ENCODE data around the gene ATP1A1.

The ATP1A1 gene

GRCh38 chr1:116368241-116368640 is 4.8 kb upstream of the ATP1A1 start:
- Histone ChIP-seq H3K9me2 (replicated peaks; ENCODE audit: insufficient read depth, low read length) (no peaks in the 10 kb centered on the region), H3K4me1 (ENCODE audit: low read length) (no peaks in the 10 kb centered on the region), H3K4me3 (ENCODE audit: low read length) (no peak overlapping the region), H3K9me3 (replicated peaks; ENCODE audit: insufficient read depth, low read length) (no peaks in the 10 kb centered on the region), H3K79me2 (ENCODE audit: low read length) (no peaks in the 10 kb centered on the region), H3K9ac (ENCODE audit: low read length) (no peak overlapping the region), H2AFZ (ENCODE audit: low read length) (no peak overlapping the region), H3K36me3 (replicated peaks; ENCODE audit: insufficient read depth, low read length) (no peaks in the 10 kb centered on the region), H4K20me1 (ENCODE audit: insufficient read depth, low read length) (no peaks in the 10 kb centered on the region), H3K4me2 (ENCODE audit: low read depth, low read length) (no peak overlapping the region), H3K27me3 (replicated peaks; ENCODE audit: insufficient read depth, low read length) (no peaks in the 10 kb centered on the region), H3F3A (ENCODE audit: insufficient read depth, low read length) (no peaks in the 10 kb centered on the region), H3K27ac (ENCODE audit: low read length) (no peak overlapping the region)
- no peak for TF ChIP-seq EZH2 (optimal IDR thresholded peaks at IDR 0.05; ENCODE audit: low read depth, low read length)
- TF ChIP-seq, protein P1, sequence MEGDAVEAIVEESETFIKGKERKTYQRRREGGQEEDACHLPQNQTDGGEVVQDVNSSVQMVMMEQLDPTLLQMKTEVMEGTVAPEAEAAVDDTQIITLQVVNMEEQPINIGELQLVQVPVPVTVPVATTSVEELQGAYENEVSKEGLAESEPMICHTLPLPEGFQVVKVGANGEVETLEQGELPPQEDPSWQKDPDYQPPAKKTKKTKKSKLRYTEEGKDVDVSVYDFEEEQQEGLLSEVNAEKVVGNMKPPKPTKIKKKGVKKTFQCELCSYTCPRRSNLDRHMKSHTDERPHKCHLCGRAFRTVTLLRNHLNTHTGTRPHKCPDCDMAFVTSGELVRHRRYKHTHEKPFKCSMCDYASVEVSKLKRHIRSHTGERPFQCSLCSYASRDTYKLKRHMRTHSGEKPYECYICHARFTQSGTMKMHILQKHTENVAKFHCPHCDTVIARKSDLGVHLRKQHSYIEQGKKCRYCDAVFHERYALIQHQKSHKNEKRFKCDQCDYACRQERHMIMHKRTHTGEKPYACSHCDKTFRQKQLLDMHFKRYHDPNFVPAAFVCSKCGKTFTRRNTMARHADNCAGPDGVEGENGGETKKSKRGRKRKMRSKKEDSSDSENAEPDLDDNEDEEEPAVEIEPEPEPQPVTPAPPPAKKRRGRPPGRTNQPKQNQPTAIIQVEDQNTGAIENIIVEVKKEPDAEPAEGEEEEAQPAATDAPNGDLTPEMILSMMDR (IDR thresholded peaks at IDR 0.05; ENCODE audit: low read length), result no peak
- TF ChIP-seq EZH2phosphoT487 (IDR thresholded peaks at IDR 0.05; ENCODE audit: low read length), result no peak
- DNase-seq, result no peak

DNA sequence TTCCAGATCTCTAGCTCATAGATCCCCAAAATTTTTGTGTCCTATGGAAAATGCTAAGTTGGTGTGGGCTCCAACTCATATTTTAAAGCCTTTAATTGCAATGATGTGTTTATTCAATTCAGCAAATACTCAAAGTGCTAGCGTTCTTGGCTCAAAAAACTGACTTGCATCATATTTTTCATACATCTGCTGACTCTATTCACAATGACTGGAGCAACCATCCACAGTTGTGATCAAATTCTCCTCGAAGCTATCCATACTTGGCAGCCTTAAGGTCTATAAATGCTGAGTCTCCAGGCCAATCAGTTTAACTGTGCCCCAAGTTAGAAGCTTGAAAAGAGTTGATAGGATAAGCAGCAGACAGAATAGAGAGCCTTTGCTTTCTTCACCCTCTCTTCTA is 2.9 kb upstream of the ATP1A1 start:
- DNase-seq, result no peak
- H3F3A ChIP-seq (ENCODE audit: insufficient read depth, low read length), result no peaks in the 10 kb centered on the region
- H3K4me3 ChIP-seq (ENCODE audit: low read length), result no peak overlapping the region
- no peaks in the 10 kb centered on the region for H3K36me3 ChIP-seq (replicated peaks; ENCODE audit: insufficient read depth, low read length)
- no peaks in the 10 kb centered on the region for H4K20me1 ChIP-seq (ENCODE audit: insufficient read depth, low read length)
- 0 out of 2 replicates have a peak, but pooled peaks cover 7% of the 10 kb centered on the region for H3K4me1 ChIP-seq (ENCODE audit: low read length)
- TF ChIP-seq, protein P1 (IDR thresholded peaks at IDR 0.05; ENCODE audit: low read length), result no peak
- TF ChIP-seq EZH2phosphoT487 (IDR thresholded peaks at IDR 0.05; ENCODE audit: low read length), result no peak
- TF ChIP-seq EZH2 (optimal IDR thresholded peaks at IDR 0.05; ENCODE audit: low read depth, low read length), result no peak
- H3K27ac ChIP-seq (ENCODE audit: low read length), result no peak overlapping the region
- H3K9me2 ChIP-seq (replicated peaks; ENCODE audit: insufficient read depth, low read length), result no peaks in the 10 kb centered on the region
- H3K9me3 ChIP-seq (replicated peaks; ENCODE audit: insufficient read depth, low read length), result no peaks in the 10 kb centered on the region
- no peak overlapping the region for H3K4me2 ChIP-seq (ENCODE audit: low read depth, low read length)
- peaks cover 15% of the 10 kb centered on the region for H3K79me2 ChIP-seq (ENCODE audit: low read length)
- H3K9ac ChIP-seq (ENCODE audit: low read length), result no peak overlapping the region
- no peak overlapping the region for H2AFZ ChIP-seq (ENCODE audit: low read length)
- H3K27me3 ChIP-seq (replicated peaks; ENCODE audit: insufficient read depth, low read length), result no peaks in the 10 kb centered on the region

DNA sequence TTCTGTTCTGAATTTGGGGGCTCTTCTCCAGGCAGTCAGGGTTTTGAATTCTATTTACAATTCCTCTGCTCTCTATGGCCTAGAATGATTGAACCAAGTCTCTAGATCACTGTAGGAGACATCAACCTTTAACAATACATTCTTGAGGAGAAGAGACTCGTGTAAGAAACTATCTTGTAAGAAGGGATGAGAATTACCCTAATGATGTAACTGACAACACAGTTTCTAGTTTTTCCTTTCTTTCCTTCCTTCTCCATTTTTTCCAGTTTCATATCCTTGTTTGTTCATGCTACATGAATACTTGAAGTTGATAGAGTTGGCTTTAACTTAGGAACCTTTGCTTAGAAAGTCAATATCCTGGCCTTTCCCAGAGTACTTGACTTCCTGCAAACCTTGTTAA is 1.3 kb upstream of the ATP1A1 start:
- Histone ChIP-seq H3F3A (ENCODE audit: insufficient read depth, low read length) (no peaks in the 10 kb centered on the region), H3K9me3 (replicated peaks; ENCODE audit: insufficient read depth, low read length) (no peaks in the 10 kb centered on the region), H3K4me1 (ENCODE audit: low read length) (peaks cover 11% of the 10 kb centered on the region; the same call in 1 of the 2 replicates), H3K79me2 (ENCODE audit: low read length) (peaks cover 30% of the 10 kb centered on the region), H4K20me1 (ENCODE audit: insufficient read depth, low read length) (no peaks in the 10 kb centered on the region), H3K4me3 (ENCODE audit: low read length) (no peak overlapping the region), H3K9ac (ENCODE audit: low read length) (no peak overlapping the region), H3K4me2 (ENCODE audit: low read depth, low read length) (no peak overlapping the region), H3K36me3 (replicated peaks; ENCODE audit: insufficient read depth, low read length) (no peaks in the 10 kb centered on the region), H3K27me3 (replicated peaks; ENCODE audit: insufficient read depth, low read length) (no peaks in the 10 kb centered on the region), H3K27ac (ENCODE audit: low read length) (no peak overlapping the region), H2AFZ (ENCODE audit: low read length) (no peak overlapping the region), H3K9me2 (replicated peaks; ENCODE audit: insufficient read depth, low read length) (no peaks in the 10 kb centered on the region)
- TF ChIP-seq EZH2phosphoT487 (IDR thresholded peaks at IDR 0.05; ENCODE audit: low read length) (no peak), EZH2 (optimal IDR thresholded peaks at IDR 0.05; ENCODE audit: low read depth, low read length) (no peak)
- TF ChIP-seq, protein P1 (IDR thresholded peaks at IDR 0.05; ENCODE audit: low read length), result no peak
- DNase-seq, result no peak

All from MM.1S (cell line).